ENCODE measurements around the gene ACACA. TPM values are rescaled to one million over a fixed set of nuclear protein-coding genes. Genes with fewer than 3 reads are reported as not detected.

The ACACA gene
- total and polyA plus RNA-seq, 2 donors (not counting 3 experiments of a cell fraction or from before 2014, with no cell fraction given) = 55.3 to 124 TPM

DNA sequence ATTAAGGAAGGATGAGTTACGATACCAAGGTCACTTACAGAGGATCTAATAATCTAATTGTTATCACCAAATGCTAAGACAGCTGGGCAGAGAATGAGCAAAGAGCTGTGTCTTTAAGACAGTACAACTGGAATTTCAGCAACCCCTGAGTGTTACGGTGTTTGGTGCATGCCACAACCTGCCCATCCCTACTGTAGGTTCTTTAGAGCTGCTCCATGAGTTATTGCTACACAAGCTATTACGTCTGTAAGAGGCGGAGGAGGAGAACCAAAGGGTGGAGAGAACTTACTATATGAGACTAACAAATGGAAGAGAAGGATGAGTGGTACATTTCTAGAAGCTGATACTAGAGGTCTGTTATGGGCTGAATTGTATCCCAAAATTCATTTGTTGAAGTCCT, 45.1 kb downstream of the ACACA start:
- Histone ChIP-seq H3K27ac (ENCODE audit: insufficient read depth, low read depth, low read length) (no peak overlapping the region), H3K4me2 (ENCODE audit: insufficient read depth, low read length) (no peak overlapping the region), H3K4me1 (ENCODE audit: control insufficient read depth, extremely low read depth, insufficient read depth, low read length) (peaks cover 21% of the 10 kb centered on the region), H2AFZ (ENCODE audit: low read depth, low read length) (no peak overlapping the region), H3K9ac (replicated peaks; ENCODE audit: extremely low read depth, insufficient read depth, low read length) (no peak overlapping the region), H3K79me2 (ENCODE audit: control insufficient read depth, insufficient read depth, low read length) (peaks cover 24% of the 10 kb centered on the region), H3K27me3 (ENCODE audit: control insufficient read depth in 2 of 2, insufficient read depth in 2 of 2, low read length in 2 of 2) (no peaks in the 10 kb centered on the region), H3K9me3 (replicated peaks; ENCODE audit: control insufficient read depth, insufficient read depth, low read length) (no peaks in the 10 kb centered on the region), H4K20me1 (replicated peaks; ENCODE audit: control insufficient read depth, extremely low read depth, insufficient read depth, low read length) (no peaks in the 10 kb centered on the region), H3K36me3 (ENCODE audit: control insufficient read depth in 2 of 2, extremely low read depth in 1 of 2, insufficient read depth in 2 of 2, low read length in 2 of 2) (no peaks in the 10 kb centered on the region), H3K9me1 (replicated peaks; ENCODE audit: control insufficient read depth, extremely low read depth, insufficient read depth, low read length) (no peaks in the 10 kb centered on the region), H3K4me3 (replicated peaks in 1 of 3; ENCODE audit: insufficient read depth in 1 of 3, low read depth in 1 of 3, low read length in 3 of 3) (no peak overlapping the region)
- POLR2A ChIA-PET = interaction anchor here (0.7 kb wide), 1 partner anchor 11 kb away, joined by 4 read pairs; no protein-coding TSS in a partner anchor
- TF ChIP-seq FOS (IDR thresholded peaks at IDR 0.05; ENCODE audit: borderline replicate concordance, insufficient read depth, low read length) (no peak), MYC (IDR thresholded peaks at IDR 0.05; ENCODE audit: low read depth, low read length) (no peak), POLR2AphosphoS5 (IDR thresholded peaks at IDR 0.05; ENCODE audit: insufficient read depth, low read depth, low read length) (no peak), EZH2 (IDR thresholded peaks at IDR 0.05; ENCODE audit: borderline replicate concordance, low read depth, low read length, severe bottlenecking) (no peak), POLR2A (IDR thresholded peaks at IDR 0.05; ENCODE audit: low read depth, low read length) (no peak), JUN (IDR thresholded peaks at IDR 0.05; ENCODE audit: borderline replicate concordance, insufficient read depth, insufficient read length, low read depth) (no peak), GATA2 (IDR thresholded peaks at IDR 0.05; ENCODE audit: insufficient read depth, insufficient read length, low read depth, low read length) (no peak), CTCF (IDR thresholded peaks at IDR 0.05; ENCODE audit: extremely low read depth in 1 of 2, insufficient read depth in 1 of 2, low read depth in 1 of 2, low read length in 2 of 2) (no peak)
- TF ChIP-seq, protein P1, sequence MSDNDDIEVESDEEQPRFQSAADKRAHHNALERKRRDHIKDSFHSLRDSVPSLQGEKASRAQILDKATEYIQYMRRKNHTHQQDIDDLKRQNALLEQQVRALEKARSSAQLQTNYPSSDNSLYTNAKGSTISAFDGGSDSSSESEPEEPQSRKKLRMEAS (IDR thresholded peaks at IDR 0.05; ENCODE audit: insufficient read depth, insufficient read length) = no peak
- DNase-seq (ENCODE audit: low read depth, low spot score) (no peak), FAIRE-seq (no peak)
- CTCF ChIA-PET = interaction anchor here (0.6 to 2.8 kb wide), 3 partner anchors 9 to 194 kb away, joined by 3 to 32 read pairs (median 6); no protein-coding TSS in a partner anchor
- intact Hi-C loops (cut with micrococcal nuclease) (no loop called here), dilution Hi-C loops (cut with MboI; ENCODE audit: extremely low pct_ligation_motif_present, low sequenced_read_pairs) (no loop called here)
- no TSS peak for BruUV-seq (replicated peaks)

Measured in endothelial cell of umbilical vein (primary cell).